Spleen (tissue), 7 donors: Measurements from ENCODE around the gene TRIM9.

Experiments used
- CTCF ChIP-seq, 11 experiments: fragments of 200-600 bp in 7 of 11; fragments of 450-650 bp in 4 of 11; sonication (generic) in 4 of 11; IDR thresholded peaks in 8 of 11; conservative IDR thresholded peaks in 3 of 11; 1 replicate in 7 of 11; 2 replicates in 4 of 11; pipeline versions ENCODE4 v1.4.0 to v1.8.0; 2016 to 2021; ENCODE audit warnings: antibody characterized with exemption in 11 of 11, inconsistent platforms in 4 of 11, mild to moderate bottlenecking in 1 of 11
- POLR2A ChIP-seq, 3 donors: fragments of 450-650 bp; IDR thresholded peaks; one replicate each; pipeline ENCODE4 v1.5.1; 2017; ENCODE audit warnings: antibody characterized with exemption in 3 of 3, mild to moderate bottlenecking in 1 of 3
- POLR2AphosphoS5 ChIP-seq, 3 donors: sonication (generic); formaldehyde crosslinking; IDR thresholded peaks; one replicate each; pipeline ENCODE4 v1.5.1; 2017; ENCODE audit warnings: antibody characterized with exemption in 3 of 3
- donor health status: DM: no; HTN: no; CAD: no; lungs with moderate emphysema.
- donor health status: DM: no; HTN: no; CAD: no.
- donor health status: DM: no; HTN: no; CAD: no.

GRCh38 chr14:51028851-51029754 lies 65.8 kb downstream of the TRIM9 start:
- TF ChIP-seq CTCF (IDR thresholded peaks at IDR 0.05 in 8 of 11, conservative IDR thresholded peaks at IDR 0.05 in 3 of 11) (no peak), POLR2A (IDR thresholded peaks at IDR 0.05) (no peak), POLR2AphosphoS5 (IDR thresholded peaks at IDR 0.05) (no peak)
